ENCODE data around the gene ATP13A5.

DNA sequence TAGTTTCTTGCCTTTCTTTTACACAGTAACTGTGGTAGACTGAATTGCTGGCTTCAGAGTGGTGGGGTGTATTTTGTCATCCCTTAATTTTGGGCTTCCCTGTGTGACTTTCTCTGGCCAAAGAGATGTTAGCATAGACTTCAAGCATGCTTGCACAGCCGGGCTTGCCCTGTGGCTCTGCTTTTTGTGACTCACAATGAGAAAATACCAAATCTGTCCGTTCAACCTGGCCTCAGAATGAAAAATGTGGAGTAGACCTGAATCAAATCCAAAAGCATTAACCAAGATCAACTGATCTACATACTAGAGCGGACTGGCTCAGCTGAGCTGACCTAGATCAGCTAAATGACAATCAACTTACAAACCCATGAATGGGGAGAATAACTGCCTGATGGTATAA, 86.2 kb downstream of the ATP13A5 start:
- TF ChIP-seq POLR2AphosphoS5 (IDR thresholded peaks at IDR 0.05; ENCODE audit: low read depth, low read length): no peak
- TF ChIP-seq POLR2A (IDR thresholded peaks at IDR 0.05; ENCODE audit: low read depth, low read length): no peak
- no peak for TF ChIP-seq TAF1 (IDR thresholded peaks at IDR 0.05; ENCODE audit: borderline replicate concordance, low read depth, low read length)

Measured in GM12892 (cell line).